Retinal pigment epithelial cell (primary cell): Measurements from ENCODE around the gene HOXD9.

Source experiments
- DNase-seq: peaks from one replicate; pipeline ENCODE4 v3.0.0-alpha.2; 2010; ENCODE audit warnings: low read depth
- H3K4me3 ChIP-seq: 2 replicates; pipeline ENCODE4 v1.5.1; 2011; ENCODE audit warnings: mild to moderate bottlenecking, low read length, control low read depth, moderate library complexity
- TF ChIP-seq, protein P1 (sequence below): conservative IDR thresholded peaks from 2 replicates; pipeline ENCODE4 v1.5.1; 2011; ENCODE audit warnings: low read depth, low read length, control low read depth, inconsistent platforms

Gene HOXD9

DNA sequence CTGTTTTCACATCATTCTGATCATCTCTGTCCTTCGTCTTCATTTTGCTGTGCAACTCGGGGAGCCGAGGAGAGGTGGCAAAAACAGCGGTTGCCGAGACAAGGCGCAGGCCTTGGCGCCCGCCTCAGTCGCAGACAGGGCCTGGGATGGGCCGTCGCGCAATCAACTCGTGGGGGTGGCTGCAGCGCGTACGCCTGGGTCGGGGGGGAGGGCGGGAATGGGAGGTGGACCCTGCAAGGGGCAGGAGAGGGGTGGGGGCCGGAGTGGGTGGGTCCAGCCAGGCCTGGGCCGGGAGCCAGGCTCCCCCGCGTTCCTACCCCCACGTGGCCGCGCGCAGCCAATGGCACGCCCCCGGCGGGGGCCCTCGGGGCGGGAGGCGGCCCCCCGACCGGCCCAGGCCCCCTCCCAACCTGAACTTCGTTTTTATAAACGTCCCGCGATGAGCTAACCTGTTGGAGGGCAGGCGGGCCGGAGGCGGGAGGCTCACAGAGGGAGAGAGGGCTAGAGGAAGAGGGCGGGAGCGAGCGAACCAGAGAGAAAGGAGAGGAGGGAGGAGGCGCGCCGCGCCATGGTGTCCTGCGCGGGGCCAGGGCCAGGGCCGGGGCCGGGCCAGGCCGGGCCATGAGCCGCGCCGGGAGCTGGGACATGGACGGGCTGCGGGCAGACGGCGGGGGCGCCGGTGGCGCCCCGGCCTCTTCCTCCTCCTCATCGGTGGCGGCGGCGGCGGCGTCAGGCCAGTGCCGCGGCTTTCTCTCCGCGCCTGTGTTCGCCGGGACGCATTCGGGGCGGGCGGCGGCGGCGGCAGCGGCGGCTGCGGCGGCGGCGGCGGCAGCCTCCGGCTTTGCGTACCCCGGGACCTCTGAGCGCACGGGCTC is 30.0 kb upstream of the HOXD9 start, which contains the start of gene HOXD13:
TSS of gene HOXD13 (plus strand) at position 452 of the 875 bp plus-strand sequence. CDS start at position 622, 170 bp downstream.
- no peak for DNase-seq
- TF ChIP-seq, protein P1, sequence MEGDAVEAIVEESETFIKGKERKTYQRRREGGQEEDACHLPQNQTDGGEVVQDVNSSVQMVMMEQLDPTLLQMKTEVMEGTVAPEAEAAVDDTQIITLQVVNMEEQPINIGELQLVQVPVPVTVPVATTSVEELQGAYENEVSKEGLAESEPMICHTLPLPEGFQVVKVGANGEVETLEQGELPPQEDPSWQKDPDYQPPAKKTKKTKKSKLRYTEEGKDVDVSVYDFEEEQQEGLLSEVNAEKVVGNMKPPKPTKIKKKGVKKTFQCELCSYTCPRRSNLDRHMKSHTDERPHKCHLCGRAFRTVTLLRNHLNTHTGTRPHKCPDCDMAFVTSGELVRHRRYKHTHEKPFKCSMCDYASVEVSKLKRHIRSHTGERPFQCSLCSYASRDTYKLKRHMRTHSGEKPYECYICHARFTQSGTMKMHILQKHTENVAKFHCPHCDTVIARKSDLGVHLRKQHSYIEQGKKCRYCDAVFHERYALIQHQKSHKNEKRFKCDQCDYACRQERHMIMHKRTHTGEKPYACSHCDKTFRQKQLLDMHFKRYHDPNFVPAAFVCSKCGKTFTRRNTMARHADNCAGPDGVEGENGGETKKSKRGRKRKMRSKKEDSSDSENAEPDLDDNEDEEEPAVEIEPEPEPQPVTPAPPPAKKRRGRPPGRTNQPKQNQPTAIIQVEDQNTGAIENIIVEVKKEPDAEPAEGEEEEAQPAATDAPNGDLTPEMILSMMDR, result no peak
- H3K4me3 ChIP-seq, result no peak within 1 kb of the TSS

GRCh38 chr2:176093145-176093897 is 29.2 kb upstream of the HOXD9 start:
- no peak for DNase-seq
- TF ChIP-seq, protein P1, result no peak
- H3K4me3 ChIP-seq, result no peak overlapping the region

GRCh38 chr2:176093898-176094249 is 28.6 kb upstream of the HOXD9 start:
- TF ChIP-seq, protein P1, result no peak
- no peak overlapping the region for H3K4me3 ChIP-seq
- DNase-seq, result no peak

DNA sequence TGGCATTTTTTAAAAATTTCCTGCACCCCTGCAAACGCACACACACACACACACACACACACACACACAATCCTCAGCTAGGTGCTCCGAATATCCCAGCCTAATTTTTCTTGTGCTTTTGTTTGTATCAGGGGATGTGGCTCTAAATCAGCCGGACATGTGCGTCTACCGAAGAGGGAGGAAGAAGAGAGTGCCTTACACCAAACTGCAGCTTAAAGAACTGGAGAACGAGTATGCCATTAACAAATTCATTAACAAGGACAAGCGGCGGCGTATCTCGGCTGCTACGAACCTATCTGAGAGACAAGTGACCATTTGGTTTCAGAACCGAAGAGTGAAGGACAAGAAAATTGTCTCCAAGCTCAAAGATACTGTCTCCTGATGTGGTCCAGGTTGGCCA is 28.2 kb upstream of the HOXD9 start:
- no peak for DNase-seq
- TF ChIP-seq, protein P1, result no peak
- H3K4me3 ChIP-seq, result no peak overlapping the region

- H3K4me3 ChIP-seq, result no peak overlapping the region
- DNase-seq, result no peak
- TF ChIP-seq, protein P1, result no peak
These were observed 27.1 kb upstream of the HOXD9 start for GRCh38 chr2:176095421-176095820.

DNA sequence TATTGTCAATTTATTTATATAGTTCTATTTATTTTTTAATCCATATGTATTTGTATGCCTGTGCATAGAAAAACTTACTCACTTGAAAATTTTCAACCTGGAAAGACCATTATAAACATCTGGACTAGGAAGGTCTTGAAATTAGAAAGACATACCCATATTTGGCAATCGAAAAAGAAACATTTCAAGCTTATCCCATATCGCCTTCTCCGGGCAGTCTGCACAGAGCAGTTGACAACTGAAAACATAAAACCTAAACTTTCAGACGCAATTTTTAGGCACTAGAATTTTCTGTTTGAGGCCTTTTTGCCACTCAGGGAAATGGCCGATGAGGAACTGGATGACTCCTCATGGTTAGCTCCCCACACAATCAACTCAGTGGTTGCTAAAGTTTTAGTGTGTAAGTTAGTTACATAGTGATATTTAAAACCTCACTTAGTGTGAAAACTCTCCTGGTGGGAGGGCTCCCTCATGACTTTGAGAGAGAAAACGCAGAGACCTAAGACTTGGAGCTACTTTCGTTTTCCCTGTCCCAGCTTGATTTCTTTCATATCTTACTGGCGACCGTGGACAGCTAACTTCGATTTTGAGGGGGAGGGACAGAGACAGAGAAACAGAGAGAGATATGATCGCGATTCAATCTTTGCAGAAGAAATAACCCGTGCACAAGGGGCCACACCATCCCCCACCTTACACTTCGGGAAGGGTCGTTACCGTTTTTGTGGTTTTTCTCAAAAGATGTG is 26.1 kb upstream of the HOXD9 start:
- TF ChIP-seq, protein P1, result no peak
- DNase-seq, result no peak
- no peak overlapping the region for H3K4me3 ChIP-seq
